Tibial artery (tissue), 4 donors: ENCODE results near the gene AKIP1.

Source experiments
- DNase-seq, 2 donors: peaks; one replicate each; pipeline ENCODE4 v3.0.0-alpha.2; 2019
- H3K27ac ChIP-seq, 2 donors: fragments of 200-600 bp; sonication (generic) in 1 of 2; 1 replicate in 1 of 2; 2 replicates in 1 of 2; pipeline ENCODE4 v1.5.1; 2018 to 2019; ENCODE audit warnings: mild to moderate bottlenecking in 1 of 2
- H3K27me3 ChIP-seq, 2 donors: fragments of 200-600 bp; sonication (generic) in 1 of 2; one replicate each; pipeline versions ENCODE4 v1.5.1 to v1.6.0; 2016 to 2019
- H3K36me3 ChIP-seq, 3 donors: fragments of 200-600 bp; sonication (generic) in 2 of 3; one replicate each; pipeline ENCODE4 v1.5.1; 2016 to 2019; ENCODE audit warnings: mild to moderate bottlenecking in 2 of 3
- H3K4me1 ChIP-seq, 4 donors: fragments of 200-600 bp; sonication (generic) in 2 of 4; 1 replicate in 3 of 4; 2 replicates in 1 of 4; pipeline ENCODE4 v1.5.1; 2016 to 2019
- H3K4me3 ChIP-seq, 2 donors: fragments of 200-600 bp; sonication (generic) in 1 of 2; 1 replicate in 1 of 2; 2 replicates in 1 of 2; pipeline ENCODE4 v1.5.1; 2018 to 2019; ENCODE audit warnings: mild to moderate bottlenecking in 2 of 2
- H3K9me3 ChIP-seq, 3 donors: fragments of 200-600 bp; sonication (generic) in 1 of 3; one replicate each; pipeline ENCODE4 v1.5.1; 2016 to 2019
- intact Hi-C: fragments of 100-400 bp; cut with DNase I; formaldehyde crosslinking; loops from one replicate; pipeline ENCODE4 v1.15.0; 2023; ENCODE audit warnings: low total_unique reads
- TF ChIP-seq, protein P1 (sequence below), 2 experiments: fragments of 200-600 bp in 1 of 2; fragments of 450-650 bp in 1 of 2; IDR thresholded peaks; one replicate each; pipeline ENCODE4 v1.5.1; 2017 to 2019; ENCODE audit warnings: antibody characterized with exemption in 2 of 2, mild to moderate bottlenecking in 1 of 2, moderate library complexity in 1 of 2

The AKIP1 gene

DNA sequence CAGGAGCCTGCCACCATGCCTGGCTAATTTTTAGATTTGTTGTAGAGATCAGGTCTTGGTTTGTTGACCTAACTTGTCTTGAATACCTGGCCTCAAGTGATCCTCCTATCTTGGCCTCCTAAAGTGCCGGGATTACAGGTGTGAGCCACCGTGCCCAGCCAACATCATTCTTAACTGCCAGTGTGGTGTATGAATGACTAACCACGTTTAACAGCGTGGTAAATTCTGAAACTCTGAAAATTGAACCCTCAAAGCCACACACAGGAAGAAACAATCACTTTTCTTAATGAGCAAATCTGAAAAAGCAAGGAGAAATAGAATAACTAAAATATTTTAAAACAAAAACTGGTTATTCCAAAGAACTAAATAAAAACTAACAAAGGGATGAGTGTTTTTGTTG, 45.9 kb downstream of the AKIP1 start:
- intact Hi-C loops: loop anchor here (5.0 kb wide), 1 partner anchor 40 kb away; no protein-coding TSS in a partner anchor
- TF ChIP-seq, protein P1, sequence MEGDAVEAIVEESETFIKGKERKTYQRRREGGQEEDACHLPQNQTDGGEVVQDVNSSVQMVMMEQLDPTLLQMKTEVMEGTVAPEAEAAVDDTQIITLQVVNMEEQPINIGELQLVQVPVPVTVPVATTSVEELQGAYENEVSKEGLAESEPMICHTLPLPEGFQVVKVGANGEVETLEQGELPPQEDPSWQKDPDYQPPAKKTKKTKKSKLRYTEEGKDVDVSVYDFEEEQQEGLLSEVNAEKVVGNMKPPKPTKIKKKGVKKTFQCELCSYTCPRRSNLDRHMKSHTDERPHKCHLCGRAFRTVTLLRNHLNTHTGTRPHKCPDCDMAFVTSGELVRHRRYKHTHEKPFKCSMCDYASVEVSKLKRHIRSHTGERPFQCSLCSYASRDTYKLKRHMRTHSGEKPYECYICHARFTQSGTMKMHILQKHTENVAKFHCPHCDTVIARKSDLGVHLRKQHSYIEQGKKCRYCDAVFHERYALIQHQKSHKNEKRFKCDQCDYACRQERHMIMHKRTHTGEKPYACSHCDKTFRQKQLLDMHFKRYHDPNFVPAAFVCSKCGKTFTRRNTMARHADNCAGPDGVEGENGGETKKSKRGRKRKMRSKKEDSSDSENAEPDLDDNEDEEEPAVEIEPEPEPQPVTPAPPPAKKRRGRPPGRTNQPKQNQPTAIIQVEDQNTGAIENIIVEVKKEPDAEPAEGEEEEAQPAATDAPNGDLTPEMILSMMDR (IDR thresholded peaks at IDR 0.05): no peak
- Histone ChIP-seq H3K27ac (no peak overlapping the region), H3K27me3 (no peaks in the 10 kb centered on the region), H3K4me3 (no peak overlapping the region), H3K36me3 (peaks cover 35 to 51% (median 37%) of the 10 kb centered on the region in 3 donors), H3K4me1 (peaks cover 0 to 22% (median 9%) of the 10 kb centered on the region in 4 donors), H3K9me3 (no peaks in the 10 kb centered on the region)
- DNase-seq: no peak

- intact Hi-C loops: loop anchor here (5.0 to 10.0 kb wide), 2 partner anchors 42 to 275 kb away; partner anchors contain the start of genes RPL27A and TRIM66
- Histone ChIP-seq H3K36me3 (peaks cover 14 to 23% (median 14%) of the 10 kb centered on the region in 3 donors), H3K4me1 (peaks cover 0 to 40% (median 22%) of the 10 kb centered on the region in 4 donors), H3K27me3 (no peaks in the 10 kb centered on the region), H3K4me3 (peak overlapping the region in 1 of 2 donors; percentile 9), H3K9me3 (no peaks in the 10 kb centered on the region), H3K27ac (peak overlapping the region; percentile 56 to 75)
- TF ChIP-seq, protein P1 (IDR thresholded peaks at IDR 0.05): peak; percentile 61 to 64
- DNase-seq: no peak
These were observed 48.7 kb downstream of the AKIP1 start for GRCh38 chr11:8959546-8960166.

GRCh38 chr11:8961401-8961800, 50.4 kb downstream of the AKIP1 start:
- H3K4me1 ChIP-seq: peaks cover 0 to 51% (median 22%) of the 10 kb centered on the region in 4 donors
- no peak overlapping the region for H3K4me3 ChIP-seq

GRCh38 chr11:8962841-8963240, 51.9 kb downstream of the AKIP1 start:
- TF ChIP-seq, protein P1 (IDR thresholded peaks at IDR 0.05): no peak
- no peaks in the 10 kb centered on the region for H3K9me3 ChIP-seq
- peaks cover 0 to 9% (median 0%) of the 10 kb centered on the region in 3 donors for H3K36me3 ChIP-seq
- peaks cover 0 to 51% (median 22%) of the 10 kb centered on the region in 4 donors for H3K4me1 ChIP-seq
- H3K27me3 ChIP-seq: no peaks in the 10 kb centered on the region
- intact Hi-C loops: loop anchor here (10.0 kb wide), 1 partner anchor 278 kb away; the partner anchor contains the start of genes RPL27A and TRIM66
- H3K4me3 ChIP-seq: peak overlapping the region; percentile 77 to 82
- no peak for DNase-seq
- peak overlapping the region; percentile 94 to 98 for H3K27ac ChIP-seq

More at GRCh38 chr11:8961401-8961800, 50.4 kb downstream of the AKIP1 start:
- Histone ChIP-seq H3K27me3 (no peaks in the 10 kb centered on the region), H3K36me3 (peaks cover 0 to 9% (median 0%) of the 10 kb centered on the region in 3 donors), H3K27ac (no peak overlapping the region), H3K9me3 (no peaks in the 10 kb centered on the region)
- TF ChIP-seq, protein P1 (IDR thresholded peaks at IDR 0.05): no peak
- no peak for DNase-seq
- intact Hi-C loops: loop anchor here (10.0 kb wide), 1 partner anchor 277 kb away; the partner anchor contains the start of genes RPL27A and TRIM66

DNA sequence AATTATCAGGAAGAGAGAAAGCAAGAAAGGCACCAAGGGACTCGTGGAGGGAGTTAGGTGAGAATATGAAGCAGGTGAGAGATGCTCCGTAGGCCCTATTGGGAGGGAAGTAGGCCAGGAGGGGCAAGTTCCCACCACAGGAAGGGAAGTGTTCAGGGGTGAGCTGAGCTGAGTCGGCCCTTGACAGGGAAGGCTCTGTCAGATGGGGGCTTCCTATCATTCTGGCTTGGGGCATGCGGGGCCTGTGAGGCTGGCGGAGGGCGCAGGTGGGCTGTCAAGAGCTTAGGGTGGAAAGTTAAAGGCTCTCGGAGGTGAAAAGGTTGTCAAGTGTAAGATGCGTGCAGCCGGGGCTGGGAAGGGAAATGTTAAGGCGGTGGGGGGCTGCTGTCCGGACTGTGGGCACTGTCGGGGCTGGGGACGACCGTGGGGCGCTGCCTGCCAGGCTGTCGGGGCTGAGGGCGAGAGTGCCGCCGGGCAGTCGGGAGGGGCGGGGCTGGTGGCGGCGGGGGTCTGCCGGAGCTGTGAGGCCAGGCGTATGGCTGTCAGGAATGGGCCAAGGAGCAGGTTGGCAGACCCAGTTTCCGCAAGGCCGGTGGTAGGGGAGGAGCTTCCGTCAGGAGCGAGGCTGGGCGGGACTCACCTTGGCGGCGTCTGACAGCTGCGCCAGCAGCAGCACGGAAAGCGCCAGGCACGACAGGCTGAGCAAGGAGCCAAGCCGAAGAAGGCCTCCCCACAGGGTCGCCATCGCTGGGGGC, 52.8 kb downstream of the AKIP1 start:
- Histone ChIP-seq H3K9me3 (no peaks in the 10 kb centered on the region), H3K27me3 (no peaks in the 10 kb centered on the region), H3K4me3 (peak overlapping the region; percentile 77 to 82), H3K4me1 (peaks cover 0 to 49% (median 22%) of the 10 kb centered on the region in 4 donors), H3K27ac (peak overlapping the region; percentile 94 to 98), H3K36me3 (peaks cover 0 to 9% (median 0%) of the 10 kb centered on the region in 3 donors)
- intact Hi-C loops: loop anchor here (2.0 to 10.0 kb wide), 2 partner anchors 39 to 279 kb away; partner anchors contain the start of genes RPL27A and TRIM66
- DNase-seq: peak; percentile 59 to 91
- TF ChIP-seq, protein P1 (IDR thresholded peaks at IDR 0.05): no peak
